B cell (primary cell): Measurements from ENCODE around the gene SLC37A2. TPM values are rescaled to one million over a fixed set of nuclear protein-coding genes. Genes with fewer than 3 reads are reported as not detected.

Experiments
- ATAC-seq: fragments of 200-7000 bp; cut with Tn5 transposase; one replicate; pipeline ENCODE4 v1.10.0; 2021; ENCODE audit warnings: low read depth, mild to moderate bottlenecking, moderate number of reproducible peaks, moderate library complexity
- CTCF ChIA-PET: fragments of 350-600 bp; sonication (Branson Sonifier 250); formaldehyde crosslinking; loops from one replicate; lab custom pipeline; 2021; ENCODE audit warnings: antibody characterized with exemption, inconsistent platforms; lab: Charles Lee
- POLR2A ChIA-PET: fragments of 350-600 bp; sonication (Branson Sonifier 250); formaldehyde crosslinking; loops from one replicate; lab custom pipeline; 2021; ENCODE audit warnings: antibody characterized with exemption; lab: Charles Lee
- DNase-seq: peaks from one replicate; pipeline ENCODE4 v3.0.0; 2013
- H2AFZ ChIP-seq: 2 replicates; pipeline ENCODE4 v1.6.1; 2012; ENCODE audit warnings: mild to moderate bottlenecking, low read depth, low read length; ENCODE audit not compliant: insufficient read depth, poor library complexity, severe bottlenecking
- H3K27ac ChIP-seq, 2 donors: 1 replicate in 1 of 2; 2 replicates in 1 of 2; pipeline ENCODE4 v1.5.1; 2012 to 2013; ENCODE audit warnings: low read length in 2 of 2, mild to moderate bottlenecking in 2 of 2, moderate library complexity in 1 of 2
- H3K27me3 ChIP-seq, 4 experiments: fragments of 200-600 bp in 1 of 4; sonication (generic) in 1 of 4; replicated peaks in 1 of 4; 1 replicate in 2 of 4; 2 replicates in 2 of 4; pipeline versions ENCODE4 v1.6.1 to v1.7.0; 2013 to 2016; ENCODE audit warnings: low read length in 3 of 4, mild to moderate bottlenecking in 2 of 4, mixed read lengths in 1 of 4, moderate library complexity in 1 of 4; ENCODE audit not compliant: insufficient read depth in 4 of 4, control insufficient read depth in 3 of 4; ENCODE audit errors: control extremely low read depth in 1 of 4
- H3K36me3 ChIP-seq, 2 experiments: replicated peaks in 1 of 2; 1 replicate in 1 of 2; 2 replicates in 1 of 2; pipeline versions ENCODE4 v1.6.1 to v1.7.1; 2013; ENCODE audit warnings: low read length in 1 of 2; ENCODE audit not compliant: insufficient read depth in 2 of 2, control insufficient read depth in 1 of 2; ENCODE audit errors: control extremely low read depth in 1 of 2, extremely low read depth in 1 of 2
- H3K4me1 ChIP-seq, 2 donors: fragments of 200-600 bp in 1 of 2; sonication (generic) in 1 of 2; 1 replicate in 1 of 2; 2 replicates in 1 of 2; pipeline versions ENCODE4 v1.5.1 to v1.6.1; 2013 to 2017; ENCODE audit warnings: low read length in 2 of 2; ENCODE audit not compliant: control insufficient read depth in 2 of 2, insufficient read depth in 2 of 2
- H3K4me2 ChIP-seq: replicated peaks from 2 replicates; pipeline ENCODE3; 2012; ENCODE audit warnings: mild to moderate bottlenecking, low read depth, low read length; ENCODE audit not compliant: poor library complexity, severe bottlenecking
- H3K4me3 ChIP-seq, 5 experiments: fragments of 200-600 bp in 1 of 5; sonication (generic) in 1 of 5; 1 replicate in 3 of 5; 2 replicates in 2 of 5; pipeline versions ENCODE4 v1.5.1 to v1.7.0; 2011 to 2016; ENCODE audit warnings: low read length in 4 of 5, mild to moderate bottlenecking in 4 of 5, low read depth in 2 of 5, control low read depth in 1 of 5, moderate library complexity in 1 of 5; ENCODE audit not compliant: insufficient read depth in 1 of 5; ENCODE audit errors: control extremely low read depth in 1 of 5, extremely low read depth in 1 of 5
- H3K79me2 ChIP-seq: fragments of 200-600 bp; sonication (generic); one replicate; pipeline ENCODE4 v1.6.0; 2016; ENCODE audit warnings: low read length; ENCODE audit not compliant: control insufficient read depth, insufficient read depth
- H3K9ac ChIP-seq: fragments of 200-600 bp; sonication (generic); 2 replicates; pipeline ENCODE4 v1.6.1; 2017; ENCODE audit warnings: mild to moderate bottlenecking, low read length, moderate library complexity
- H3K9me3 ChIP-seq, 3 donors: one replicate each; pipeline versions ENCODE4 v1.6.1 to v1.7.1; 2013; ENCODE audit warnings: low read length in 2 of 3; ENCODE audit not compliant: control insufficient read depth in 2 of 3, insufficient read depth in 1 of 3; ENCODE audit errors: control extremely low read depth in 1 of 3
- H4K20me1 ChIP-seq: 2 replicates; pipeline ENCODE4 v1.6.0; 2012; ENCODE audit warnings: mild to moderate bottlenecking, low read length; ENCODE audit not compliant: insufficient read depth, control insufficient read depth, poor library complexity, severe bottlenecking
- H3K27ac Mint-ChIP-seq: one replicate; pipeline ENCODE4 v1.8.0; 2021; ENCODE audit warnings: mixed read lengths
- H3K27me3 Mint-ChIP-seq: one replicate; pipeline ENCODE4 v1.8.0; 2021; ENCODE audit warnings: mixed read lengths
- H3K4me1 Mint-ChIP-seq: one replicate; pipeline ENCODE4 v1.8.0; 2021; ENCODE audit warnings: mixed read lengths
- H3K4me3 Mint-ChIP-seq: one replicate; pipeline ENCODE4 v1.8.0; 2021; ENCODE audit warnings: mixed read lengths
- H3K9me3 Mint-ChIP-seq: one replicate; pipeline ENCODE4 v1.8.0; 2022; ENCODE audit warnings: mixed read lengths; ENCODE audit not compliant: insufficient read depth
- CTCF ChIP-seq: fragments of 200-600 bp; IDR thresholded peaks from one replicate; pipeline ENCODE4 v1.8.0; 2022; ENCODE audit warnings: antibody characterized with exemption, mild to moderate bottlenecking
- EZH2 ChIP-seq: IDR thresholded peaks from 2 replicates; pipeline ENCODE4 v1.6.1; 2012; ENCODE audit warnings: borderline replicate concordance, low read depth, mild to moderate bottlenecking, moderate library complexity, low read length; ENCODE audit not compliant: insufficient read depth, poor library complexity, severe bottlenecking
- WGBS: methylation state at CpG from one replicate; pipeline ENCODE4 v1.1.5; 2013; ENCODE audit warnings: missing lambda C conversion rate; ENCODE audit not compliant: insufficient coverage; 5-methylcytosine and 5-hydroxymethylcytosine counted together
- intact Hi-C: fragments of 100-400 bp; cut with micrococcal nuclease; formaldehyde crosslinking; loops from one replicate; pipeline ENCODE4 v1.10.0; 2022
- polyA plus RNA-seq: library from polyadenylated mRNA; depleted of rRNA; stranded (reverse); fragments of >200 nt; gene quantifications from 2 replicates; pipeline ENCODE4 v1.2.3, GENCODE V29; 2012
- total RNA-seq, 2 donors: library from RNA; stranded (reverse); fragments of 120-200 nt in 1 of 2; gene quantifications; 1 replicate in 1 of 2; 2 replicates in 1 of 2; pipeline versions ENCODE4 v1.2.3 to v1.2.4, GENCODE V29; 2013 to 2022

Gene SLC37A2
- total and polyA plus RNA-seq, 2 donors (not counting 1 experiment from before 2014, with no cell fraction given), result 7.6 to 27.0 TPM

GRCh38 chr11:125105926-125106325 is 42.8 kb downstream of the SLC37A2 start:
- peaks cover 7% of the 10 kb centered on the region in 2 donors for H3K4me1 ChIP-seq
- Mint-ChIP-seq H3K27ac (no peak overlapping the region), H3K4me3 (no peak overlapping the region), H3K9me3 (no peaks in the 10 kb centered on the region), H3K4me1 (peaks cover 8% of the 10 kb centered on the region), H3K27me3 (no peaks in the 10 kb centered on the region)
- H3K4me2 ChIP-seq, result no peak overlapping the region
- no peak for ATAC-seq
- peaks cover 0 to 1% (median 0%) of the 10 kb centered on the region in 3 donors for H3K9me3 ChIP-seq
- WGBS, result no CpG with 5 or more reads among the region's 1 CpG
- no peak overlapping the region for H2AFZ ChIP-seq
- ChIA-PET POLR2A (interaction anchor here (0.6 kb wide), 1 partner anchor 537 kb away, joined by 3 read pairs; no protein-coding TSS in a partner anchor), CTCF (interaction anchor here (1.0 to 1.2 kb wide), 4 partner anchors 13 to 37 kb away, joined by 3 to 4 read pairs (median 4); no protein-coding TSS in a partner anchor)
- TF ChIP-seq CTCF (no peak), EZH2 (no peak)
- H3K79me2 ChIP-seq, result peaks cover 38% of the 10 kb centered on the region
- no peak overlapping the region for H3K27ac ChIP-seq
- DNase-seq, result no peak
- peaks cover 8% of the 10 kb centered on the region in 2 experiments for H3K36me3 ChIP-seq
- H3K4me3 ChIP-seq, result no peak overlapping the region
- intact Hi-C loops, result no loop called here
- no peaks in the 10 kb centered on the region for H3K27me3 ChIP-seq
- no peak overlapping the region for H3K9ac ChIP-seq
- no peaks in the 10 kb centered on the region for H4K20me1 ChIP-seq

- peaks cover under 1 to 1% of the 10 kb centered on the region in 2 experiments for H3K36me3 ChIP-seq
- CTCF ChIA-PET, result no interaction called here
- peaks cover 8 to 14% of the 10 kb centered on the region in 2 donors for H3K4me1 ChIP-seq
- WGBS, result 83% methylated on average over 1 of the region's 3 CpGs
- no peak overlapping the region for H3K4me3 ChIP-seq
- Mint-ChIP-seq H3K4me3 (no peak overlapping the region), H3K9me3 (peaks cover 6% of the 10 kb centered on the region), H3K27me3 (no peaks in the 10 kb centered on the region), H3K4me1 (peaks cover 20% of the 10 kb centered on the region), H3K27ac (no peak overlapping the region)
- H3K9me3 ChIP-seq, result peaks cover 0 to 8% (median 1%) of the 10 kb centered on the region in 3 donors
- no peak overlapping the region for H3K27ac ChIP-seq
- TF ChIP-seq CTCF (no peak), EZH2 (no peak)
- peaks cover 29% of the 10 kb centered on the region for H3K79me2 ChIP-seq
- ATAC-seq, result no peak
- POLR2A ChIA-PET, result no interaction called here
- no peak overlapping the region for H3K9ac ChIP-seq
- H2AFZ ChIP-seq, result no peak overlapping the region
- no peak overlapping the region for H3K4me2 ChIP-seq
- no peaks in the 10 kb centered on the region for H3K27me3 ChIP-seq
- intact Hi-C loops, result no loop called here
- DNase-seq, result no peak
- H4K20me1 ChIP-seq, result no peaks in the 10 kb centered on the region
Measured at GRCh38 chr11:125108469-125108868, 45.4 kb downstream of the SLC37A2 start.
